ENCODE data around the gene OPRL1.

OPRL1 gene

GRCh38 chr20:64145458-64146300, 65.8 kb downstream of the OPRL1 start:
- no peak for DNase-seq

GRCh38 chr20:64146301-64146935, 66.5 kb downstream of the OPRL1 start:
- DNase-seq = peak; percentile 83

- no peak for DNase-seq
Observed at GRCh38 chr20:64146936-64147477, 67.1 kb downstream of the OPRL1 start.

DNA sequence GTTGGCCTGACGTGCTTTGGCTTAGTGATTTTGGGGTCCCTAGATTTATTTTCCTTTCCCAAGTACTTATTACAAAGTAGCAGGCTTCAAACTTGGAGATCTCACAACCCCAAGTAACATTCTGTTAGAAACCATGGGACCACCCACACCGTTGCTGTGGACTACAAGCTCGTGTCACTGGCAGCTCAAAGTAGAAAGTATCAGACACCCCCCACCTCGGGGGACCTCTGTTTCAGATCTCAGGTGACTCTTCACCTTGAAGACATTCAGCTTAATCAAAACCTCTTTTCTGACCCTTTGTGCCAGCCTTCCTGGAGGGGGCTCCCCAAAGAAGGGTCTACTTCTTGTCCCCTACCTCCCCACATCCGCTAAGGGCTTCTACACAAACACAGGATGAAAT, 68.7 kb downstream of the OPRL1 start:
- DNase-seq = no peak

DNA sequence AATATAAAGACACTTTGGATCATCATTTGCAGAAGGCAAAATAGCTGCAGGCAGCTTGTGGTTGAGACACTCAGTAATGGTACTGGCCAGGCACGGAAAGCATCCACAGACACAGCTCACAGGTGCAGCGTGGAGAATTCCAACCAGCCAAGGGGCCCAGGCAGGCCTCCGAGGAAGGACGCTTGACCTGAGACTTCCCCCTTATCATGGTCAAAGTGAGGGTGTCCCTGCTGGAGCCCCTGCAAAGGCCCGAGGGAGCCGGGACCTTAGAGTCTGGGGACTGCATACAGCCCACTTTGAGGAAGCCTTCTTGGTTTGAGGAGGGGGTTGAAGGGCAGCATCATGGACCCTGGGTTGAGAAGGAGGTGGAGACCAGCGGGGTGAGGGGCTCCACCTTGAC, 69.3 kb downstream of the OPRL1 start:
- no peak for DNase-seq

DNA sequence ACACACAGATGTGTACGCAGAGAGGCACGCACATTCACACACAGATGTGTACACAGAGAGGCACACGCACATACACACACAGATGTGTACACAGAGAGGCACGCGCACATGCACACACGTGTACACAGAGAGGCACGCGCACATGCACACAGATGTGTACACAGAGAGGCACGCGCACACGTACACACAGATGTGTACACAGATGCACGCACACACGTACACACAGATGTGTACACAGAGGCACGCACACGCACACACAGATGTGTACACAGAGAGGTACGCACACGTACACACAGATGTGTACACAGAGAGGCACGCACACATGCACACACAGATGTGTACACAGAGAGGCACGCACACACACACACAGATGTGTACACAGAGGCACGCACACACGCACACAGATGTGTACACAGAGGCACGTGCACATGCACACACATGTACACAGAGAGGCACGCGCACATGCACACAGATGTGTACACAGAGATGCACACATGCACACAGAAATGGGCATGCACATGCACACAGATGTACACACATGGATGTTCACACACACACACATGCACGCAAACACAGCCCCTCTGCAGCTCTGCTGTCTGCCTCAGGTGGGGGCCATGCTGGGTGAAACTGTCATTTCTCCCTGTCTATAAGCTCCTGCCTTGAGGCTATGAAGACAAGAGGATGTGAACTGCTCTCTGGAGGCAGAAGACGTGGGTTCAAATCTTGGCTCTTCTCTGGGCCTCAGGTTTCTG, 70.1 kb downstream of the OPRL1 start:
- no peak for DNase-seq
